Prostate gland (tissue), 2 donors: Measurements from ENCODE around the gene TLE6. TPM values are rescaled to one million over a fixed set of nuclear protein-coding genes. Genes with fewer than 3 reads are reported as not detected.

Experiments
- DNase-seq: peaks from one replicate; pipeline ENCODE4 v3.0.0-alpha.2; 2019; ENCODE audit warnings: low spot score
- H3K27ac ChIP-seq, 2 donors: fragments of 200-600 bp; sonication (generic); 2 replicates each; pipeline ENCODE4 v1.5.1; 2017 to 2019
- H3K27me3 ChIP-seq: fragments of 200-600 bp; sonication (generic); replicated peaks from 2 replicates; pipeline ENCODE4 v1.5.1; 2019; ENCODE audit not compliant: insufficient read depth
- H3K36me3 ChIP-seq, 2 donors: fragments of 200-600 bp; sonication (generic); 1 replicate in 1 of 2; 2 replicates in 1 of 2; pipeline versions ENCODE4 v1.5.1 to v1.8.1; 2017 to 2019
- H3K4me1 ChIP-seq: fragments of 200-600 bp; sonication (generic); replicated peaks from 2 replicates; pipeline ENCODE4 v1.5.1; 2019
- H3K4me3 ChIP-seq, 2 donors: fragments of 200-600 bp; sonication (generic); 2 replicates each; pipeline ENCODE4 v1.5.1; 2017 to 2019
- H3K9me3 ChIP-seq: fragments of 200-600 bp; sonication (generic); 2 replicates; pipeline ENCODE4 v1.5.1; 2017
- POLR2A ChIP-seq: fragments of 450-650 bp; IDR thresholded peaks from one replicate; pipeline ENCODE4 v1.6.1; 2016; ENCODE audit warnings: antibody characterized with exemption, mild to moderate bottlenecking
- POLR2AphosphoS5 ChIP-seq: sonication (generic); formaldehyde crosslinking; IDR thresholded peaks from one replicate; pipeline ENCODE4 v1.6.1; 2017; ENCODE audit warnings: antibody characterized with exemption
- WGBS: methylation state at CpG from one replicate; pipeline ENCODE4 v1.1.5; 2018; 5-methylcytosine and 5-hydroxymethylcytosine counted together
- intact Hi-C: fragments of 100-400 bp; cut with DNase I; formaldehyde crosslinking; loops from one replicate; pipeline ENCODE4 v1.14.2; 2022
- total RNA-seq, 2 donors: library from RNA; depleted of rRNA; stranded (reverse); fragments of >200 nt; gene quantifications; one replicate each; pipeline ENCODE4 v1.1.0, GENCODE V29; 2016
- TF ChIP-seq, protein P1 (sequence below), 4 experiments: fragments of 200-600 bp in 2 of 4; fragments of 450-650 bp in 2 of 4; sonication (generic) in 2 of 4; IDR thresholded peaks; 1 replicate in 3 of 4; 2 replicates in 1 of 4; pipeline ENCODE4 v1.5.1; 2016 to 2019; ENCODE audit warnings: antibody characterized with exemption in 4 of 4, mild to moderate bottlenecking in 2 of 4, moderate library complexity in 2 of 4

TLE6 gene
- total RNA-seq, 2 donors from 2014 or later, result 5.9 to 9.0 TPM

DNA sequence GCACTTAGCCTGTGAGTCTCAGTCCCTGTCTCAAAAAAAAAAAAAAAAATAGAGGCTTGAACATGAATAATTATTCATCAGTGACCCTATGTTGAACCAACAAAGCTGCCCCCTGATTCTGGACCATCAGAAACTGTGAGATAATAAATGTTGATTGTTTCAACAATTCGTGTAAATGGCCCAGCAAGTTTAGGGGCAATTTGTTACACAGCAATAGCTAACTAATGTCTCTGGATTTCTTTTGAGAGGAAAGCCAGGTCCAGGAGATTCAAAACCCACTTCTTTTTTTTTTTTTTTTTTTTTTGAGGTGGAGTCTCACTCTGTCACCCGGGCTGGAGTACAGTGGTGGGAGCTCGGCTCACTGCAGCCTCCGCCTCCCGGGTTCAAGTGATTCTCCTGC lies 12.5 kb upstream of the TLE6 start:
- intact Hi-C loops, result loop anchor here (5.0 to 10.0 kb wide), 2 partner anchors 140 to 197 kb away; no protein-coding TSS in a partner anchor
- TF ChIP-seq, protein P1, sequence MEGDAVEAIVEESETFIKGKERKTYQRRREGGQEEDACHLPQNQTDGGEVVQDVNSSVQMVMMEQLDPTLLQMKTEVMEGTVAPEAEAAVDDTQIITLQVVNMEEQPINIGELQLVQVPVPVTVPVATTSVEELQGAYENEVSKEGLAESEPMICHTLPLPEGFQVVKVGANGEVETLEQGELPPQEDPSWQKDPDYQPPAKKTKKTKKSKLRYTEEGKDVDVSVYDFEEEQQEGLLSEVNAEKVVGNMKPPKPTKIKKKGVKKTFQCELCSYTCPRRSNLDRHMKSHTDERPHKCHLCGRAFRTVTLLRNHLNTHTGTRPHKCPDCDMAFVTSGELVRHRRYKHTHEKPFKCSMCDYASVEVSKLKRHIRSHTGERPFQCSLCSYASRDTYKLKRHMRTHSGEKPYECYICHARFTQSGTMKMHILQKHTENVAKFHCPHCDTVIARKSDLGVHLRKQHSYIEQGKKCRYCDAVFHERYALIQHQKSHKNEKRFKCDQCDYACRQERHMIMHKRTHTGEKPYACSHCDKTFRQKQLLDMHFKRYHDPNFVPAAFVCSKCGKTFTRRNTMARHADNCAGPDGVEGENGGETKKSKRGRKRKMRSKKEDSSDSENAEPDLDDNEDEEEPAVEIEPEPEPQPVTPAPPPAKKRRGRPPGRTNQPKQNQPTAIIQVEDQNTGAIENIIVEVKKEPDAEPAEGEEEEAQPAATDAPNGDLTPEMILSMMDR (IDR thresholded peaks at IDR 0.05), result no peak
- no peak for TF ChIP-seq POLR2A
- TF ChIP-seq POLR2AphosphoS5, result no peak
- 90% methylated on average over 5 of the region's 5 CpGs for WGBS

GRCh38 chr19:2967972-2968371 lies 9.4 kb upstream of the TLE6 start:
- TF ChIP-seq, protein P1 (IDR thresholded peaks at IDR 0.05), result no peak
- TF ChIP-seq POLR2AphosphoS5, result no peak
- TF ChIP-seq POLR2A, result no peak
- DNase-seq, result no peak
- WGBS, result 85% methylated on average over 8 of the region's 8 CpGs
- H3K27ac ChIP-seq, result no peak overlapping the region
- H3K27me3 ChIP-seq, result no peaks in the 10 kb centered on the region
- H3K4me1 ChIP-seq, result no peaks in the 10 kb centered on the region
- no peaks in the 10 kb centered on the region for H3K36me3 ChIP-seq
- intact Hi-C loops, result loop anchor here (10.0 kb wide), 1 partner anchor 137 kb away; no protein-coding TSS in a partner anchor
- no peaks in the 10 kb centered on the region for H3K9me3 ChIP-seq
- H3K4me3 ChIP-seq, result no peak overlapping the region

More for the DNA sequence above, 12.5 kb upstream of the TLE6 start:
- Histone ChIP-seq H3K36me3 (no peaks in the 10 kb centered on the region), H3K27ac (no peak overlapping the region), H3K27me3 (no peaks in the 10 kb centered on the region), H3K9me3 (no peaks in the 10 kb centered on the region), H3K4me3 (no peak overlapping the region), H3K4me1 (no peaks in the 10 kb centered on the region)
- DNase-seq, result no peak

DNA sequence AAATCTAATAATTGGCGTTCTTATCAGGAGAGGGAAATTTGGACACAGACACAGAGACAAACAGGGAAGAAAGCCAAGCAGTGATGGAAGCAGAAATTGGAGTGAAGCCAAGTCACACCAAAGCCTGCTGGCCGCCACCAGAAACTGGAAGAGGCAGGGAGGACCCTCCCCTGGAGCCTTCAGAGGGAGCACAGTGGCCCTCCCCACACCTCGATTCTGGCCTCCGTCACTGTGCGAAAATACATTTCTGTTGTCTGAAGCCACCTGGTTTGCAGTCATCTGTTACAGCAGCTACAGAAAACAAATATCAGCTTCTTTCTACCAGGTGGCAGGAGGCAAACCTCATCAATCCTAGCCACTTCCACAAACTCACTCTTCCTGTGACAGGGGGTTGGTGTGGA lies 8.3 kb upstream of the TLE6 start:
- Histone ChIP-seq H3K4me1 (no peaks in the 10 kb centered on the region), H3K27ac (peak overlapping the region; percentile 47 to 66), H3K4me3 (no peak overlapping the region), H3K36me3 (no peaks in the 10 kb centered on the region), H3K27me3 (no peaks in the 10 kb centered on the region), H3K9me3 (no peaks in the 10 kb centered on the region)
- intact Hi-C loops, result loop anchor here (10.0 kb wide), 1 partner anchor 136 kb away; no protein-coding TSS in a partner anchor
- TF ChIP-seq, protein P1 (IDR thresholded peaks at IDR 0.05), result peak in 1 of 4 experiments; percentile 18
- peak; percentile 53 for TF ChIP-seq POLR2AphosphoS5
- no peak for TF ChIP-seq POLR2A
- 7% methylated on average over 5 of the region's 5 CpGs for WGBS
- peak; percentile 45 for DNase-seq

- 87% methylated on average over 9 of the region's 9 CpGs for WGBS
- no peak overlapping the region for H3K27ac ChIP-seq
- no peaks in the 10 kb centered on the region for H3K4me1 ChIP-seq
- intact Hi-C loops, result no loop called here
- no peaks in the 10 kb centered on the region for H3K27me3 ChIP-seq
- TF ChIP-seq POLR2AphosphoS5, result no peak
- H3K36me3 ChIP-seq, result no peaks in the 10 kb centered on the region
- no peak for DNase-seq
- no peak overlapping the region for H3K4me3 ChIP-seq
- H3K9me3 ChIP-seq, result no peaks in the 10 kb centered on the region
These were observed 7.0 kb upstream of the TLE6 start for GRCh38 chr19:2970201-2970835.

- H3K9me3 ChIP-seq, result no peaks in the 10 kb centered on the region
- peaks cover 8% of the 10 kb centered on the region for H3K4me1 ChIP-seq
- 52% methylated on average over 8 of the region's 8 CpGs for WGBS
- no peak overlapping the region for H3K4me3 ChIP-seq
- TF ChIP-seq, protein P1 (IDR thresholded peaks at IDR 0.05), result no peak
- TF ChIP-seq POLR2AphosphoS5 (no peak), POLR2A (no peak)
- no peak overlapping the region for H3K27ac ChIP-seq
- no peaks in the 10 kb centered on the region for H3K27me3 ChIP-seq
- intact Hi-C loops, result no loop called here
- no peaks in the 10 kb centered on the region for H3K36me3 ChIP-seq
- DNase-seq, result no peak
These were observed 4.1 kb upstream of the TLE6 start for GRCh38 chr19:2973229-2973628.
